ENCODE results near the gene CREB3L1. TPM values are rescaled to one million over a fixed set of nuclear protein-coding genes. Genes with fewer than 3 reads are reported as not detected.
A peak's percentile ranks its signal among the peaks of the same experiment; 100 is the strongest.

Gene CREB3L1
- total RNA-seq, 1 experiment from 2014 or later = 3.3 TPM

- no CpG with 5 or more reads among the region's 14 CpGs for WGBS (ENCODE audit: extremely low coverage, insufficient read length, low lambda C conversion rate)
- Histone ChIP-seq H4K91ac (ENCODE audit: insufficient read length, low read depth, low read length) (peak overlapping the region; percentile 53), H2AK5ac (ENCODE audit: insufficient read length, low read length) (no peak overlapping the region), H3K79me1 (ENCODE audit: insufficient read depth, low read depth, low read length, poor library complexity, severe bottlenecking) (no peaks in the 10 kb centered on the region), H2BK12ac (ENCODE audit: insufficient read length, low read depth, low read length) (no peak overlapping the region), H3K4ac (ENCODE audit: low read depth, low read length) (no peak overlapping the region), H3K23ac (ENCODE audit: insufficient read length, low read depth, low read length) (no peak overlapping the region), H3K56ac (ENCODE audit: insufficient read length, low read depth, low read length) (no peak overlapping the region), H2BK120ac (ENCODE audit: low read depth, low read length, poor library complexity, severe bottlenecking) (no peak overlapping the region), H4K5ac (ENCODE audit: insufficient read length, low read depth, low read length) (no peak overlapping the region), H3K9ac (ENCODE audit: extremely low read depth, insufficient read length, low read length) (no peak overlapping the region), H2BK5ac (ENCODE audit: insufficient read length, low read length) (no peak overlapping the region), H3K4me1 (ENCODE audit: insufficient read depth, low read length) (no peaks in the 10 kb centered on the region), H3K18ac (ENCODE audit: insufficient read length, low read depth, low read length) (no peak overlapping the region), H3K27me3 (ENCODE audit: insufficient read depth, low read length) (no peaks in the 10 kb centered on the region), H3K4me2 (ENCODE audit: insufficient read depth, insufficient read length, low read length) (no peak overlapping the region), H3K23me2 (ENCODE audit: insufficient read length, low read depth, low read length, poor library complexity, severe bottlenecking) (no peaks in the 10 kb centered on the region), H3K9me3 (ENCODE audit: control insufficient read depth, low read depth, low read length) (no peaks in the 10 kb centered on the region), H4K8ac (replicated peaks; ENCODE audit: insufficient read length, low read depth, low read length) (no peak overlapping the region), H2BK20ac (ENCODE audit: low read depth, low read length, poor library complexity, severe bottlenecking) (no peak overlapping the region), H3K14ac (ENCODE audit: insufficient read depth, low read length) (no peak overlapping the region), H2BK15ac (ENCODE audit: low read depth, low read length) (no peak overlapping the region), H2AFZ (ENCODE audit: low read length) (no peak overlapping the region), H3T11ph (ENCODE audit: low read length) (no peak overlapping the region), H4K20me1 (ENCODE audit: control insufficient read depth, insufficient read depth, insufficient read length) (no peaks in the 10 kb centered on the region), H3K27ac (ENCODE audit: insufficient read length, low read depth, low read length) (no peak overlapping the region), H3K79me2 (ENCODE audit: insufficient read depth, low read length) (no peaks in the 10 kb centered on the region)
- Mint-ChIP-seq H3K36me3 (ENCODE audit: insufficient read depth in 1 of 3, low read depth in 3 of 3) (peaks cover 0 to 4% (median 0%) of the 10 kb centered on the region in 3 experiments; a peak in 2 of 7 replicates), H3K4me1 (peaks cover 11 to 30% of the 10 kb centered on the region in 2 experiments), H3K27me3 (ENCODE audit: low read depth) (no peaks in the 10 kb centered on the region), H3K27ac (no peak overlapping the region), H3K9me3 (no peaks in the 10 kb centered on the region), H3K4me3 (no peak overlapping the region)
- DNase-seq = no peak
- TF ChIP-seq, protein P1, sequence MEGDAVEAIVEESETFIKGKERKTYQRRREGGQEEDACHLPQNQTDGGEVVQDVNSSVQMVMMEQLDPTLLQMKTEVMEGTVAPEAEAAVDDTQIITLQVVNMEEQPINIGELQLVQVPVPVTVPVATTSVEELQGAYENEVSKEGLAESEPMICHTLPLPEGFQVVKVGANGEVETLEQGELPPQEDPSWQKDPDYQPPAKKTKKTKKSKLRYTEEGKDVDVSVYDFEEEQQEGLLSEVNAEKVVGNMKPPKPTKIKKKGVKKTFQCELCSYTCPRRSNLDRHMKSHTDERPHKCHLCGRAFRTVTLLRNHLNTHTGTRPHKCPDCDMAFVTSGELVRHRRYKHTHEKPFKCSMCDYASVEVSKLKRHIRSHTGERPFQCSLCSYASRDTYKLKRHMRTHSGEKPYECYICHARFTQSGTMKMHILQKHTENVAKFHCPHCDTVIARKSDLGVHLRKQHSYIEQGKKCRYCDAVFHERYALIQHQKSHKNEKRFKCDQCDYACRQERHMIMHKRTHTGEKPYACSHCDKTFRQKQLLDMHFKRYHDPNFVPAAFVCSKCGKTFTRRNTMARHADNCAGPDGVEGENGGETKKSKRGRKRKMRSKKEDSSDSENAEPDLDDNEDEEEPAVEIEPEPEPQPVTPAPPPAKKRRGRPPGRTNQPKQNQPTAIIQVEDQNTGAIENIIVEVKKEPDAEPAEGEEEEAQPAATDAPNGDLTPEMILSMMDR (conservative IDR thresholded peaks at IDR 0.05) = no peak
Observed at GRCh38 chr11:46307785-46308341, 30.4 kb downstream of the CREB3L1 start.
